Heart right ventricle (tissue), 16 donors: ENCODE data around the gene AGAP1. TPM values are rescaled to one million over a fixed set of nuclear protein-coding genes. Genes with fewer than 3 reads are reported as not detected.
A peak's percentile ranks its signal among the peaks of the same experiment; 100 is the strongest.

ENCODE experiments used
- ATAC-seq, 8 donors: fragments of 200-7000 bp; cut with Tn5 transposase; one replicate each; pipeline ENCODE4 v1.9.1; 2020; ENCODE audit warnings: mild to moderate bottlenecking in 8 of 8, moderate library complexity in 8 of 8, moderate number of reproducible peaks in 1 of 8
- DNase-seq, 2 donors: peaks; one replicate each; pipeline ENCODE4 v3.0.0-alpha.2; 2020
- H3K27ac ChIP-seq, 10 donors: fragments of 200-600 bp; sonication (generic) in 2 of 10; one replicate each; pipeline versions ENCODE4 v1.5.0 to v1.8.0; 2020 to 2022; ENCODE audit warnings: mild to moderate bottlenecking in 3 of 10
- H3K27me3 ChIP-seq, 7 donors: fragments of 200-600 bp; one replicate each; pipeline ENCODE4 v1.8.0; 2021 to 2022; ENCODE audit warnings: mild to moderate bottlenecking in 2 of 7
- H3K36me3 ChIP-seq, 9 donors: fragments of 200-600 bp; sonication (generic) in 1 of 9; one replicate each; pipeline versions ENCODE4 v1.5.0 to v1.8.0; 2020 to 2022; ENCODE audit warnings: mild to moderate bottlenecking in 2 of 9
- H3K4me1 ChIP-seq, 9 donors: fragments of 200-600 bp; sonication (generic) in 1 of 9; one replicate each; pipeline versions ENCODE4 v1.5.0 to v1.8.0; 2020 to 2022; ENCODE audit warnings: mild to moderate bottlenecking in 4 of 9
- H3K4me3 ChIP-seq, 10 donors: fragments of 200-600 bp; sonication (generic) in 2 of 10; one replicate each; pipeline versions ENCODE4 v1.5.0 to v1.8.0; 2020 to 2022; ENCODE audit warnings: mild to moderate bottlenecking in 7 of 10, moderate library complexity in 2 of 10
- H3K9me3 ChIP-seq, 11 donors: fragments of 200-600 bp in 10 of 11; sonication (generic) in 2 of 11; one replicate each; pipeline versions ENCODE4 v1.5.0 to v1.8.0; 2013 to 2022; ENCODE audit warnings: mild to moderate bottlenecking in 2 of 11, control low read depth in 1 of 11, moderate library complexity in 1 of 11
- WGBS, 2 donors: extraction: QIAGEN DNeasy Blood & Tissue Kit; methylation state at CpG; one replicate each; pipeline ENCODE4 v1.1.7; 2013; ENCODE audit warnings: inconsistent platforms in 1 of 2; 5-methylcytosine and 5-hydroxymethylcytosine counted together
- intact Hi-C, 10 donors: fragments of 100-400 bp; cut with DNase I; formaldehyde crosslinking; loops; one replicate each; pipeline versions ENCODE4 v1.11.1 to v1.14.2; 2022
- polyA plus RNA-seq, 2 donors: library from polyadenylated mRNA; stranded (reverse); fragments of 200-250 nt; gene quantifications; one replicate each; pipeline ENCODE4 v1.2.3, GENCODE V29; 2013
- total RNA-seq, 10 donors: library from RNA; stranded (reverse); fragmentation: NEBNext Ultra II Directional in 3 of 10; extraction: Animal tissue kit (Norgen Biotek cat#: 25700) in 3 of 10; gene quantifications; one replicate each; pipeline versions ENCODE4 v1.2.1 to v1.2.4, GENCODE V29; 2021 to 2023
- TF ChIP-seq, protein P1 (sequence below), 9 donors: fragments of 200-600 bp; sonication (generic) in 2 of 9; IDR thresholded peaks; one replicate each; pipeline versions ENCODE4 v1.5.0 to v1.8.0; 2021 to 2022; ENCODE audit warnings: antibody characterized with exemption in 9 of 9, mild to moderate bottlenecking in 5 of 9, moderate library complexity in 1 of 9
- donor health status: Arrhythmogenic right ventricular cardiomyopathy.
- donor health status: ischemic (EF 13 %, LVEDD 7.1; RV severe dilation, severe dysfunction).
- donor health status: healthy with polysubstance abuse.
- donor health status: DM: no; HTN: yes; CAD: no.
- donor health status: DM: no; HTN: no; CAD: no.
- donor health status: ischemic (EF 25% LVEDD 6.9; RV normal size, moderate dysfunction).
- donor health status: ischemic (EF 25% LVEDD 5.7; RV mildly dilated, moderate dysfunction).
- donor health status: healthy.
- donor health status: DM: yes; HTN: yes; CAD: no.
- donor health status: Ischemic cardiomyopathy.
- donor health status: ischemic (EF 35%, LVEDD 5.7; RV mildly dilated, moderate dysfunction).
- donor health status: nonischemic (EF 11% LVEDD 7.7; RV severe dilation, severe dysfunction).
- donor health status: DM: yes; HTN: yes; CAD: no.
- donor health status: PGD.
- donor health status: ischemic (EF 29% LVEDD 5.4; RV normal size, mild dysfunction).
- donor health status: nonischemic (EF 23%, LVEDD 6.1; RV moderate dilation, normal function).

AGAP1 gene
- total and polyA plus RNA-seq, 12 donors = 3.5 to 29.2 (median 19.4) TPM

DNA sequence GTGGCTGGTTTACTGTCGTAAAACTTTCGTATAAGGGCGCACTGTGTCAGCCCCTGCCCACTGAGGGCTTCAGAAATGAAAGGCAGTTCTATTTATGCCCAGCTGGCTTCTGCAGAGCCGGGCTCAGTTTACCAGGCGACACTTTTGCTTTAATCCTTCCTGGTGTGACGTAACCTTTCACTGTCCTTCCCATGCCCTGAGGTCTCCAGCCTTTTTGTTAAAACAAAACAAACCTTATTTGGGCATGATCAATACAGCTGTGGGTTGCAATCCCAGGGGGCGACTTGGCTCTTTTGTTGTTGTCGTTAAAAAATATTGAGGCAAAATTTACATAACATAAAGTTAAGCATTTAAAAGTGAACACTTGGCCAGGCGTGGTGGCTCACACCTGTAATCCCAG is 85.3 kb downstream of the AGAP1 start:
- H3K9me3 ChIP-seq = no peaks in the 10 kb centered on the region
- TF ChIP-seq, protein P1, sequence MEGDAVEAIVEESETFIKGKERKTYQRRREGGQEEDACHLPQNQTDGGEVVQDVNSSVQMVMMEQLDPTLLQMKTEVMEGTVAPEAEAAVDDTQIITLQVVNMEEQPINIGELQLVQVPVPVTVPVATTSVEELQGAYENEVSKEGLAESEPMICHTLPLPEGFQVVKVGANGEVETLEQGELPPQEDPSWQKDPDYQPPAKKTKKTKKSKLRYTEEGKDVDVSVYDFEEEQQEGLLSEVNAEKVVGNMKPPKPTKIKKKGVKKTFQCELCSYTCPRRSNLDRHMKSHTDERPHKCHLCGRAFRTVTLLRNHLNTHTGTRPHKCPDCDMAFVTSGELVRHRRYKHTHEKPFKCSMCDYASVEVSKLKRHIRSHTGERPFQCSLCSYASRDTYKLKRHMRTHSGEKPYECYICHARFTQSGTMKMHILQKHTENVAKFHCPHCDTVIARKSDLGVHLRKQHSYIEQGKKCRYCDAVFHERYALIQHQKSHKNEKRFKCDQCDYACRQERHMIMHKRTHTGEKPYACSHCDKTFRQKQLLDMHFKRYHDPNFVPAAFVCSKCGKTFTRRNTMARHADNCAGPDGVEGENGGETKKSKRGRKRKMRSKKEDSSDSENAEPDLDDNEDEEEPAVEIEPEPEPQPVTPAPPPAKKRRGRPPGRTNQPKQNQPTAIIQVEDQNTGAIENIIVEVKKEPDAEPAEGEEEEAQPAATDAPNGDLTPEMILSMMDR (IDR thresholded peaks at IDR 0.05) = no peak
- H3K4me1 ChIP-seq = peaks cover 0 to 23% (median 8%) of the 10 kb centered on the region in 9 donors
- no peaks in the 10 kb centered on the region for H3K27me3 ChIP-seq
- intact Hi-C loops = loop anchor here in 2 of 10 donors (5.0 to 10.0 kb wide), 2 partner anchors 134 to 1027 kb away; no protein-coding TSS in a partner anchor
- no peak overlapping the region for H3K27ac ChIP-seq
- no peak for DNase-seq
- WGBS, 2 donors = 97 to 98% methylated on average over 9 of the region's 9 CpGs
- no peak for ATAC-seq
- no peak overlapping the region for H3K4me3 ChIP-seq
- H3K36me3 ChIP-seq = no peaks in the 10 kb centered on the region

DNA sequence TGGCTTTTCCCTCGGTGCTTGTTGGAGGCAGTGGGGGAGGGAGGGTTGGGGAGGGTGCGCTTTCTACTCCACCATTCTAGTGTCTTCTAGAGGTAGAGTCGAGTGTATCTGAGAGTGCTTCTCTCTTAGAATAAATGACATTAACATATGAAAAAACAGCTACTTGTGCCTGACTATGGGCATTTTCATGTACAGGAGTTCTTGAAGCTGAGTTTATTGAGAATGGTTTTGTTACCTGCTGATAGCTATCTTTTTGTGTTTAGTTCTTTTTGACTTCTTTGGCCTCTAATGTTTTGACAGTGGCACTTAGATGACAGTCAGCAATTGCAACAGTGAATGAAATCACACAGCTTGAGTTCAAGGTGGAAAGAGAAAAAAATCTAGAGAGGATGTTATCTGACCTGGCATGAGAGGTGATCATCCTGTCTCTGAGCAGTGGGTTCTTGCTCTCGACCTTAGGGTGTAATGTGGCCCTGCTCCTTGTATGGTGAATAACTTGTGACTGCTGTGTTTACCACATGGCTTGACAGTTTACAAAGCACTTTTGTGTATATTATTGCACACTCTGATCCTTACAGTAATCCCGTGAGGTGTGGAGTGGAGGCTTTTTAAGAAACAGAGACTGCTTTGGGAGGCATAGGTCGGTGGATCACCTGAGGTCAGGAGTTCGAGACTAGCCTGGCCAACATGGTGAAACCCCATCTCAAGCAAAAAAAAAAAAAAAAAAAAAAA is 86.7 kb downstream of the AGAP1 start:
- Histone ChIP-seq H3K4me1 (peaks cover 0 to 25% (median 8%) of the 10 kb centered on the region in 9 donors), H3K4me3 (no peak overlapping the region), H3K27ac (no peak overlapping the region), H3K27me3 (no peaks in the 10 kb centered on the region), H3K36me3 (no peaks in the 10 kb centered on the region), H3K9me3 (no peaks in the 10 kb centered on the region)
- DNase-seq (no peak), ATAC-seq (no peak)
- WGBS, 2 donors = 88 to 90% methylated on average over 7 of the region's 7 CpGs
- intact Hi-C loops = loop anchor here in 2 of 10 donors (10.0 kb wide), 2 partner anchors 76 to 156 kb away; no protein-coding TSS in a partner anchor
- TF ChIP-seq, protein P1 (IDR thresholded peaks at IDR 0.05) = no peak

DNA sequence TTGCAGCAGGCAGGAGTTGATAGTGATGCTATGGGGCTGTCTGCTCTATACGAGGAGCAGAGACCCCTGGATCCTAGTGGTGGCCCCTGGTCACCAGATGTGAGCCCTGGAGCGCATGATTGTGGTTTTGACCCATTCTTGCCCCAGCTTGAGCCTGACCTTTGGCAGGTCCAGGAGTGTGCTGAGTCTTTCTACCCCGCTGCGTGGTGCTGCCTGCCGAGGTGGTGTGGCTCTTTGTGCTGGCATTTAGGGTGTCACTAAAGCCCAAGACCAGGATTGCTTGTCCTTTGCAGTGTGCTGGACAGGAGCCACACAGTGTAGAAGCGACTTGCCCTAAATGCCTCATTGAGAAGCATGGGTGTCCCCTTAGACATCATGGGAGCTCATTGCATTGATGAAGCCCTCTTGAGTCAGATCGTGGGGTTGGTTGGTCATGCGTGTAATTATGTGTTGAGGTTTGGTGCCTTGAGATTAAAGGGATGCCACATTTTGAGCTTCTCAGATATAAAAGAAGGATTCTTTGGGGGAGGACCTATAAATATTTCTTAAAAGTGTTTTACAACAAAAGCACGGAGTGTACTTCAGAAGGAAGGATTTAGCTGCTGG is 88.3 kb downstream of the AGAP1 start:
- no peak overlapping the region for H3K27ac ChIP-seq
- peaks cover 0 to 18% (median 5%) of the 10 kb centered on the region in 9 donors for H3K4me1 ChIP-seq
- H3K36me3 ChIP-seq = no peaks in the 10 kb centered on the region
- intact Hi-C loops = loop anchor here in 2 of 10 donors (10.0 kb wide), 2 partner anchors 77 to 157 kb away; no protein-coding TSS in a partner anchor
- TF ChIP-seq, protein P1 (IDR thresholded peaks at IDR 0.05) = no peak
- no peaks in the 10 kb centered on the region for H3K9me3 ChIP-seq
- no peak overlapping the region for H3K4me3 ChIP-seq
- DNase-seq (no peak), ATAC-seq (peak in 1 of 8 donors; percentile 35)
- no peaks in the 10 kb centered on the region for H3K27me3 ChIP-seq
- 92 to 93% methylated on average over 9 of the region's 9 CpGs for WGBS, 2 donors

DNA sequence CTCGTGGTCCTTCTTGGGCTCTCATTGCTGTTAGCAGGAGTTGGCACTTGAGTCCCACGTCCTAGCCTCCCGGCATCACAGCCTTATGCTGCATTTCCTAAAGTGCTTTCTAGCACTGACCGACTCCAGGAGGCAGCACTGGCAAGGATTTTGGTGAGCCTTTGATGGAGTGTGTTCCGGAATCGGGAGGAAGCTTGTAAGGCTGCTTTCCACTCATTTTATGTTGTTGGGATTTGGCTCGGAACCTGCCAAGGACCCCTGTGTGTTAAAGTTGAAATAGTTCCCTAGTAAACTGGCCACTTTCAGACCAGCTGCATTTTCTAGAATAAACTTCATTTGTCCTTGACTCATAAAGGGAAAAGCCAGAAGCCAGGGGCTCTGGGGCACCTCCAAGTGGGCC is 88.9 kb downstream of the AGAP1 start:
- TF ChIP-seq, protein P1 (IDR thresholded peaks at IDR 0.05) = no peak
- ATAC-seq (no peak), DNase-seq (no peak)
- no peaks in the 10 kb centered on the region for H3K9me3 ChIP-seq
- no peaks in the 10 kb centered on the region for H3K27me3 ChIP-seq
- intact Hi-C loops = loop anchor here in 2 of 10 donors (10.0 kb wide), 2 partner anchors 78 to 158 kb away; no protein-coding TSS in a partner anchor
- no peak overlapping the region for H3K27ac ChIP-seq
- H3K4me3 ChIP-seq = no peak overlapping the region
- 68 to 79% methylated on average over 7 of the region's 7 CpGs for WGBS, 2 donors
- peaks cover 0 to 13% (median under 1%) of the 10 kb centered on the region in 9 donors for H3K4me1 ChIP-seq
- no peaks in the 10 kb centered on the region for H3K36me3 ChIP-seq
